MCF 10A (cell line): ENCODE measurements around the gene SBSN. TPM values are rescaled to one million over a fixed set of nuclear protein-coding genes. Genes with fewer than 3 reads are reported as not detected.

ENCODE experiments used
- BruUV-seq: library from RNA; stranded (reverse); fragments of 400-500 nt; replicated peaks from 2 replicates; lab custom pipeline; 2021; lab: Mats Ljungman, UMichigan
- CTCF ChIA-PET: fragments of 300-600 bp; sonication (Branson Sonifier 250); formaldehyde crosslinking; extraction: SDS; loops from one replicate; lab custom pipeline; 2021; ENCODE audit warnings: antibody characterized with exemption, inconsistent platforms; lab: Yijun Ruan, JAX
- POLR2A ChIA-PET: fragments of 300-600, 350-650 bp; sonication (Branson Sonifier 250); formaldehyde crosslinking; extraction: SDS; loops from one replicate; lab custom pipeline; 2020; ENCODE audit warnings: antibody characterized with exemption, inconsistent platforms; lab: Yijun Ruan, JAX
- DNase-seq: peaks from one replicate; pipeline ENCODE4 v3.0.0-alpha.2; 2018; ENCODE audit not compliant: unreplicated experiment
- H3K27ac Mint-ChIP-seq: one replicate; pipeline ENCODE4 v1.8.0; 2022; ENCODE audit warnings: mild to moderate bottlenecking, low read depth, mixed read lengths; ENCODE audit not compliant: unreplicated experiment
- H3K27me3 Mint-ChIP-seq: one replicate; pipeline ENCODE4 v1.8.0; 2022; ENCODE audit warnings: mixed read lengths; ENCODE audit not compliant: insufficient read depth, unreplicated experiment
- H3K36me3 Mint-ChIP-seq: one replicate; pipeline ENCODE4 v1.8.0; 2022; ENCODE audit warnings: mild to moderate bottlenecking, moderate library complexity, mixed read lengths; ENCODE audit not compliant: insufficient read depth, unreplicated experiment
- H3K4me1 Mint-ChIP-seq: one replicate; pipeline ENCODE4 v1.8.0; 2022; ENCODE audit warnings: mixed read lengths; ENCODE audit not compliant: insufficient read depth, unreplicated experiment
- H3K4me3 Mint-ChIP-seq: one replicate; pipeline ENCODE4 v1.8.0; 2022; ENCODE audit warnings: mild to moderate bottlenecking, moderate library complexity, mixed read lengths; ENCODE audit not compliant: unreplicated experiment
- H3K9me3 Mint-ChIP-seq: one replicate; pipeline ENCODE4 v1.8.0; 2022; ENCODE audit warnings: mixed read lengths; ENCODE audit not compliant: unreplicated experiment
- CTCF ChIP-seq: fragments of 200-600 bp; IDR thresholded peaks from one replicate; pipeline ENCODE4 v1.8.0; 2022; ENCODE audit warnings: antibody characterized with exemption, mild to moderate bottlenecking; ENCODE audit not compliant: unreplicated experiment
- intact Hi-C: fragments of 100-400 bp; cut with micrococcal nuclease; formaldehyde crosslinking; loops from 2 replicates; pipeline ENCODE4 v1.14.1; 2022
- total RNA-seq: library from RNA; stranded (reverse); gene quantifications from 2 replicates; pipeline ENCODE4 v1.2.3, GENCODE V29; 2022

SBSN gene
- total RNA-seq, 1 experiment from 2014 or later, result not detected

- ChIA-PET POLR2A (no interaction called here), CTCF (no interaction called here)
- intact Hi-C loops, result no loop called here
- BruUV-seq, result no TSS peak
- H3K4me3 Mint-ChIP-seq, result no peak overlapping the region
- H3K4me1 Mint-ChIP-seq, result no peaks in the 10 kb centered on the region
- no peaks in the 10 kb centered on the region for H3K9me3 Mint-ChIP-seq
- no peak overlapping the region for H3K27ac Mint-ChIP-seq
- no peaks in the 10 kb centered on the region for H3K36me3 Mint-ChIP-seq
- DNase-seq, result no peak
- TF ChIP-seq CTCF, result no peak
- peaks cover 41% of the 10 kb centered on the region for H3K27me3 Mint-ChIP-seq
These were observed 33.3 kb upstream of the SBSN start for GRCh38 chr19:35561436-35561835.

- CTCF ChIA-PET, result interaction anchor here (2.6 kb wide), 1 partner anchor 12 kb away, joined by 15 read pairs; no protein-coding TSS in a partner anchor
- H3K4me1 Mint-ChIP-seq, result no peaks in the 10 kb centered on the region
- H3K27me3 Mint-ChIP-seq, result peaks cover 41% of the 10 kb centered on the region
- DNase-seq, result no peak
- no peak overlapping the region for H3K27ac Mint-ChIP-seq
- no TSS peak for BruUV-seq
- POLR2A ChIA-PET, result interaction anchor here (0.8 kb wide), 1 partner anchor 23 kb away, joined by 3 read pairs; no protein-coding TSS in a partner anchor
- no peaks in the 10 kb centered on the region for H3K9me3 Mint-ChIP-seq
- no peak overlapping the region for H3K4me3 Mint-ChIP-seq
- no peaks in the 10 kb centered on the region for H3K36me3 Mint-ChIP-seq
- intact Hi-C loops, result no loop called here
- TF ChIP-seq CTCF, result no peak
These were observed 32.6 kb upstream of the SBSN start for GRCh38 chr19:35560677-35561076.

DNA sequence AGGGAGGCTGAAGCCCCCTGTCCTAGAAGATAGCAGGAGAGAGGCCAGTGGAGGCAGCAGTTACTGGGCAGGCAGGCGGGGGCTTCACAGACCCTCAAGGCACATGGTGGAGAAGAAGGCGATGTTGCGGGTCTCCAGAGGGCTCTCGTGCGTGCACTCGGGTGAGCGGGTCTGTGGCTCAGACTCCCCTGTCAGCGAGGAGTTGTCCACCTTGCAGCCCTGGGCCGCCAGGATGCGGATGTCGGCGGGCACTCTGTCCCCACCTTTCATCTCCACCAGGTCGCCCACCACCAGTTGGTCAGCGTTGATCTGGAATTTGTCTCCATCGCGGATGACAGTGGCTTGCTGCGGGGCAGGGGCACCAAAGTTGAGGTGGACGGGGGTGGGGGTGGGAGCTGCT lies 32.2 kb upstream of the SBSN start:
- ChIA-PET POLR2A (interaction anchor here (0.8 kb wide), 1 partner anchor 22 kb away, joined by 3 read pairs; no protein-coding TSS in a partner anchor), CTCF (interaction anchor here (2.6 kb wide), 1 partner anchor 12 kb away, joined by 15 read pairs; no protein-coding TSS in a partner anchor)
- Mint-ChIP-seq H3K4me1 (no peaks in the 10 kb centered on the region), H3K27ac (no peak overlapping the region), H3K4me3 (no peak overlapping the region), H3K27me3 (peaks cover 41% of the 10 kb centered on the region), H3K36me3 (no peaks in the 10 kb centered on the region), H3K9me3 (no peaks in the 10 kb centered on the region)
- no peak for TF ChIP-seq CTCF
- intact Hi-C loops, result no loop called here
- no peak for DNase-seq
- no TSS peak for BruUV-seq

DNA sequence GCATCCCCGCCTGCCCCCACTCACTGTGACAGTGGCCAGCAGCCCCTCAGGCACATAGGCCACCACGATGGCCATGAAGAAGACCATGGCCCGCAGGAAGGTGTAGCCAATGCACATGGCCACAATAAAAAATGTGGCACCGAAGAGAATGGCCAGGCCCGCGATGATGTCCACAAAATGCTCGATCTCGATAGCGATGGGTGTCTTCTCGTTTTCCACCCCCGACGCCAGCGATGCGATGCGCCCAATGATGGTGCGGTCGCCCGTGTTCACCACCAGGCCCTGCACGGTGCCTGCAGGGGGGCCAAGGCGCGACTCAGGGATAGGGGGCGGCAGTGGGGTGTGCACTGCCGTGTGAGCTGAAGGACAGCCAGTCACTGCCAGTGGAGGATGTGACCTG lies 31.7 kb upstream of the SBSN start:
- H3K36me3 Mint-ChIP-seq, result no peaks in the 10 kb centered on the region
- H3K27me3 Mint-ChIP-seq, result peaks cover 41% of the 10 kb centered on the region
- no peak for TF ChIP-seq CTCF
- no peaks in the 10 kb centered on the region for H3K4me1 Mint-ChIP-seq
- DNase-seq, result no peak
- H3K4me3 Mint-ChIP-seq, result no peak overlapping the region
- BruUV-seq, result no TSS peak
- POLR2A ChIA-PET, result no interaction called here
- H3K9me3 Mint-ChIP-seq, result no peaks in the 10 kb centered on the region
- CTCF ChIA-PET, result interaction anchor here (2.6 kb wide), 1 partner anchor 11 kb away, joined by 15 read pairs; no protein-coding TSS in a partner anchor
- H3K27ac Mint-ChIP-seq, result no peak overlapping the region
- intact Hi-C loops, result no loop called here
